ENCODE data around the gene PIGA.

DNA sequence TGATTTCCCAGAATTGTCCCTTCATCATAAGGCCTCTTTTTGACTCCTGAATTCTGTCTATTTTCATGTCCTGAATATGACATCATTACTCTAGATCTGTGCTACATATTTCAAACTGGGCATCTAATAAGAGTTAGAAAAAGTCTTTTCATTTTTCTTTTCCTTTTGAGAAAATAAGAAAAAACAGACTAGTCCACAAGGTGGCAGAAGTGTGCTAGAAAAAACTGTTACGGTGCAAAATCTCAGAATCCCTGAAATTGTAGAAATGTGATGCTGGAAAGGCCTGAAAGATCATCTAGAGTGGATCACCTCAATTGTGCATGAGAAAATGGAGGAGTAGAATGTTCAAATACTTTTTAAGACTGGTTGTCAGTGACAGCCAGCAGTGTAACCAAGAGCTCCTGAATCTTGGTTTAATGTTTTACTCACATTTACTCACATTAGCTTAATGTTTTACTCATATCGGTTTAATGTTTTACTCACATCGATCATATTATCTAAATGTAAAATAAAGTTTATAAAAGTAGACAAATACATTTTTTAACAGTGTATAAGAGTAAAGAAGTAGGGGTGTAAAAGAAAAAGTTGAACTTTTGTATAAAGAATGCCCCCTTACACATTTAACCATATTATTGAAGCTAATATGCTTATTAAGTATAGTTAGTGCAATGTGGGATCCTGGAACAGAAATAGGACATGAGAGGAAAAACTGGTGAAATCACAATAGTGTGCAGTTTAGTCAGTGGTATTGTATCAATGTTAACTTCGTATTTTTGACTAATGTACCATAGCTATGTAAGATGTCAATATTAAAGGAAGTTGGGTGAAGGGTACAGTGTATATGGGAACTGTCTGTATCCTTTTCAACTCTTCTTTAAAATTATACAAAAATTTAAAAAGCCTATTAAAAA is 35.1 kb downstream of the PIGA start:
- TF ChIP-seq, protein P1, sequence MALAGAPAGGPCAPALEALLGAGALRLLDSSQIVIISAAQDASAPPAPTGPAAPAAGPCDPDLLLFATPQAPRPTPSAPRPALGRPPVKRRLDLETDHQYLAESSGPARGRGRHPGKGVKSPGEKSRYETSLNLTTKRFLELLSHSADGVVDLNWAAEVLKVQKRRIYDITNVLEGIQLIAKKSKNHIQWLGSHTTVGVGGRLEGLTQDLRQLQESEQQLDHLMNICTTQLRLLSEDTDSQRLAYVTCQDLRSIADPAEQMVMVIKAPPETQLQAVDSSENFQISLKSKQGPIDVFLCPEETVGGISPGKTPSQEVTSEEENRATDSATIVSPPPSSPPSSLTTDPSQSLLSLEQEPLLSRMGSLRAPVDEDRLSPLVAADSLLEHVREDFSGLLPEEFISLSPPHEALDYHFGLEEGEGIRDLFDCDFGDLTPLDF (CRISPR knock-in tag; IDR thresholded peaks at IDR 0.05): no peak
- no peak for TF ChIP-seq CAMTA2 (CRISPR knock-in tag; conservative IDR thresholded peaks at IDR 0.05)
- TF ChIP-seq, protein P2, sequence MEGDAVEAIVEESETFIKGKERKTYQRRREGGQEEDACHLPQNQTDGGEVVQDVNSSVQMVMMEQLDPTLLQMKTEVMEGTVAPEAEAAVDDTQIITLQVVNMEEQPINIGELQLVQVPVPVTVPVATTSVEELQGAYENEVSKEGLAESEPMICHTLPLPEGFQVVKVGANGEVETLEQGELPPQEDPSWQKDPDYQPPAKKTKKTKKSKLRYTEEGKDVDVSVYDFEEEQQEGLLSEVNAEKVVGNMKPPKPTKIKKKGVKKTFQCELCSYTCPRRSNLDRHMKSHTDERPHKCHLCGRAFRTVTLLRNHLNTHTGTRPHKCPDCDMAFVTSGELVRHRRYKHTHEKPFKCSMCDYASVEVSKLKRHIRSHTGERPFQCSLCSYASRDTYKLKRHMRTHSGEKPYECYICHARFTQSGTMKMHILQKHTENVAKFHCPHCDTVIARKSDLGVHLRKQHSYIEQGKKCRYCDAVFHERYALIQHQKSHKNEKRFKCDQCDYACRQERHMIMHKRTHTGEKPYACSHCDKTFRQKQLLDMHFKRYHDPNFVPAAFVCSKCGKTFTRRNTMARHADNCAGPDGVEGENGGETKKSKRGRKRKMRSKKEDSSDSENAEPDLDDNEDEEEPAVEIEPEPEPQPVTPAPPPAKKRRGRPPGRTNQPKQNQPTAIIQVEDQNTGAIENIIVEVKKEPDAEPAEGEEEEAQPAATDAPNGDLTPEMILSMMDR (IDR thresholded peaks at IDR 0.05 in 2 of 3, conservative IDR thresholded peaks at IDR 0.05 in 1 of 3; ENCODE audit: insufficient read depth in 2 of 3, low read depth in 1 of 3, low read length in 3 of 3): peak; percentile 17 to 52 (median 51); a peak in 3 of 6 replicates
- TF ChIP-seq ZBTB8A (IDR thresholded peaks at IDR 0.05; ENCODE audit: partially characterized antibody): no peak
- TF ChIP-seq POLR2AphosphoS5 (IDR thresholded peaks at IDR 0.05; ENCODE audit: control insufficient read depth, insufficient read depth, low read depth, low read length): no peak
- TF ChIP-seq, protein P3, sequence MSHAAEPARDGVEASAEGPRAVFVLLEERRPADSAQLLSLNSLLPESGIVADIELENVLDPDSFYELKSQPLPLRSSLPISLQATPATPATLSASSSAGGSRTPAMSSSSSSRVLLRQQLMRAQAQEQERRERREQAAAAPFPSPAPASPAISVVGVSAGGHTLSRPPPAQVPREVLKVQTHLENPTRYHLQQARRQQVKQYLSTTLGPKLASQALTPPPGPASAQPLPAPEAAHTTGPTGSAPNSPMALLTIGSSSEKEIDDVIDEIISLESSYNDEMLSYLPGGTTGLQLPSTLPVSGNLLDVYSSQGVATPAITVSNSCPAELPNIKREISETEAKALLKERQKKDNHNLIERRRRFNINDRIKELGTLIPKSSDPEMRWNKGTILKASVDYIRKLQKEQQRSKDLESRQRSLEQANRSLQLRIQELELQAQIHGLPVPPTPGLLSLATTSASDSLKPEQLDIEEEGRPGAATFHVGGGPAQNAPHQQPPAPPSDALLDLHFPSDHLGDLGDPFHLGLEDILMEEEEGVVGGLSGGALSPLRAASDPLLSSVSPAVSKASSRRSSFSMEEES (CRISPR knock-in tag; IDR thresholded peaks at IDR 0.05): no peak
- TF ChIP-seq TAF1 (IDR thresholded peaks at IDR 0.05; ENCODE audit: control insufficient read depth, extremely low read depth, insufficient read depth, low read length, severe bottlenecking): no peak
- TF ChIP-seq CREB1 (IDR thresholded peaks at IDR 0.05): no peak
- TF ChIP-seq CREB1 (CRISPR knock-in tag; IDR thresholded peaks at IDR 0.05): no peak
